Sigmoid colon (tissue), 7 donors: ENCODE results near the gene ARCN1. TPM values are rescaled to one million over a fixed set of nuclear protein-coding genes. Genes with fewer than 3 reads are reported as not detected.
A peak's percentile ranks its signal among the peaks of the same experiment; 100 is the strongest.

Source experiments
- DNase-seq: peaks from one replicate; pipeline ENCODE4 v3.0.0-alpha.2; 2019
- H3K27ac ChIP-seq, 4 donors: fragments of 200-600 bp; sonication (generic); one replicate each; pipeline ENCODE4 v1.5.1; 2016 to 2019; ENCODE audit warnings: mild to moderate bottlenecking in 1 of 4
- H3K27me3 ChIP-seq, 3 donors: fragments of 200-600 bp; sonication (generic); one replicate each; pipeline ENCODE4 v1.5.1; 2019; ENCODE audit warnings: mild to moderate bottlenecking in 1 of 3
- H3K36me3 ChIP-seq, 4 donors: fragments of 200-600 bp; sonication (generic); one replicate each; pipeline ENCODE4 v1.5.1; 2016 to 2019
- H3K4me1 ChIP-seq, 4 donors: fragments of 200-600 bp; sonication (generic); one replicate each; pipeline ENCODE4 v1.5.1; 2017 to 2019
- H3K4me3 ChIP-seq, 4 donors: fragments of 200-600 bp; sonication (generic); one replicate each; pipeline ENCODE4 v1.5.1; 2017 to 2019; ENCODE audit warnings: mild to moderate bottlenecking in 2 of 4, moderate library complexity in 1 of 4
- H3K9me3 ChIP-seq, 4 donors: fragments of 200-600 bp in 3 of 4; sonication (generic) in 3 of 4; one replicate each; pipeline versions ENCODE4 v1.5.1 to v1.6.1; 2013 to 2019
- EP300 ChIP-seq, 4 donors: sonication (generic); formaldehyde crosslinking; IDR thresholded peaks; one replicate each; pipeline ENCODE4 v1.6.1; 2017; ENCODE audit warnings: antibody characterized with exemption in 4 of 4
- POLR2A ChIP-seq, 2 donors: fragments of 450-650 bp; IDR thresholded peaks; one replicate each; pipeline ENCODE4 v1.6.1; 2016; ENCODE audit warnings: antibody characterized with exemption in 2 of 2, mild to moderate bottlenecking in 2 of 2, moderate library complexity in 2 of 2
- POLR2AphosphoS5 ChIP-seq, 4 donors: sonication (generic); formaldehyde crosslinking; IDR thresholded peaks; one replicate each; pipeline ENCODE4 v1.6.1; 2017; ENCODE audit warnings: antibody characterized with exemption in 4 of 4
- WGBS, 2 donors: extraction: QIAGEN DNeasy Blood & Tissue Kit; methylation state at CpG; one replicate each; pipeline ENCODE4 v1.1.7; 2013; 5-methylcytosine and 5-hydroxymethylcytosine counted together
- intact Hi-C: fragments of 100-400 bp; cut with DNase I; formaldehyde crosslinking; loops from one replicate; pipeline ENCODE4 v1.15.1; 2023
- polyA plus RNA-seq, 3 donors: library from polyadenylated mRNA; stranded (reverse); fragments of 200-250 nt; gene quantifications; one replicate each; pipeline ENCODE4 v1.2.3, GENCODE V29; 2013
- total RNA-seq, 4 donors: library from RNA; depleted of rRNA; stranded (reverse); fragments of >200 nt; gene quantifications; one replicate each; pipeline ENCODE4 v1.1.0, GENCODE V29; 2016
- TF ChIP-seq, protein P1 (sequence below), 4 experiments: fragments of 450-650 bp in 3 of 4; fragments of 200-600 bp in 1 of 4; IDR thresholded peaks; one replicate each; pipeline ENCODE4 v1.5.1; 2016 to 2019; ENCODE audit warnings: antibody characterized with exemption in 4 of 4, mild to moderate bottlenecking in 3 of 4, moderate library complexity in 2 of 4
- donor health status: healthy with polysubstance abuse.
- donor health status: Bipolar disorder and iron deficiency.
- donor health status: healthy.

ARCN1 gene
- total and polyA plus RNA-seq, 7 donors: 74.9 to 105 (median 87.8) TPM

DNA sequence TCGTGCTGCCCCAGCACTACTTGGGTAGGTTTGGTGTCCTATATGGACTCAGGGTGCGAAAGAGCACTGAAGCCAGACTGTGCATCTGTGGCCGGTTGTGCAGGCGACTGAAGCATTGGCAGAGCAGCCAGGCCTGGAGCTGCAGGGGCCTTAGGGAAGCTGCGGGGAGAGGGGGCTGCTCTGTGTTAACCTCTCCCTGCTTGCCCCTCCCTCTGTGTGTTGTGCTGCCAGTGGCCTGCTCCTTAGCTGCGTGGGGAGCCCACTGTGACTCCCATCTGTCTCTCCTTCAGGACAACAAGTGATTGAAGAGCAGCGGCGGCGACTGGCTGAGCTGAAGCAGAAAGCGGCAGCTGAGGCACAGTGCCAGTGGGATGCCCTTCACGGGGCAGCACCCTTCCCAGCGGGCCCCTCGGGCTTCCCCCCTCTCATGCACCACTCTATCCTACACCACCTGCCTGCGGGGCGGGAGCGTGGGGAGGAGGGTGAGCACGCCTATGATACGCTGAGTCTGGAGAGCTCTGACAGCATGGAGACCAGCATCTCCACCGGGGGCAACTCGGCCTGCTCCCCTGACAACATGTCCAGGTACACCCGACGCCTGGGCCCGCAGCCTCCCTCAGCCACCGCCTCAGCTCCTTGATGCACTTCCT, 73.0 kb downstream of the ARCN1 start:
- H3K36me3 ChIP-seq: peaks cover 19 to 88% (median 64%) of the 10 kb centered on the region in 4 donors
- H3K4me1 ChIP-seq: peaks cover 0 to 15% (median 9%) of the 10 kb centered on the region in 4 donors
- no peaks in the 10 kb centered on the region for H3K9me3 ChIP-seq
- TF ChIP-seq, protein P1, sequence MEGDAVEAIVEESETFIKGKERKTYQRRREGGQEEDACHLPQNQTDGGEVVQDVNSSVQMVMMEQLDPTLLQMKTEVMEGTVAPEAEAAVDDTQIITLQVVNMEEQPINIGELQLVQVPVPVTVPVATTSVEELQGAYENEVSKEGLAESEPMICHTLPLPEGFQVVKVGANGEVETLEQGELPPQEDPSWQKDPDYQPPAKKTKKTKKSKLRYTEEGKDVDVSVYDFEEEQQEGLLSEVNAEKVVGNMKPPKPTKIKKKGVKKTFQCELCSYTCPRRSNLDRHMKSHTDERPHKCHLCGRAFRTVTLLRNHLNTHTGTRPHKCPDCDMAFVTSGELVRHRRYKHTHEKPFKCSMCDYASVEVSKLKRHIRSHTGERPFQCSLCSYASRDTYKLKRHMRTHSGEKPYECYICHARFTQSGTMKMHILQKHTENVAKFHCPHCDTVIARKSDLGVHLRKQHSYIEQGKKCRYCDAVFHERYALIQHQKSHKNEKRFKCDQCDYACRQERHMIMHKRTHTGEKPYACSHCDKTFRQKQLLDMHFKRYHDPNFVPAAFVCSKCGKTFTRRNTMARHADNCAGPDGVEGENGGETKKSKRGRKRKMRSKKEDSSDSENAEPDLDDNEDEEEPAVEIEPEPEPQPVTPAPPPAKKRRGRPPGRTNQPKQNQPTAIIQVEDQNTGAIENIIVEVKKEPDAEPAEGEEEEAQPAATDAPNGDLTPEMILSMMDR (IDR thresholded peaks at IDR 0.05): no peak
- no peak for TF ChIP-seq EP300 (IDR thresholded peaks at IDR 0.05)
- no peak for TF ChIP-seq POLR2AphosphoS5 (IDR thresholded peaks at IDR 0.05)
- TF ChIP-seq POLR2A (IDR thresholded peaks at IDR 0.05): no peak
- intact Hi-C loops: no loop called here
- H3K4me3 ChIP-seq: no peak overlapping the region
- DNase-seq: no peak
- WGBS, 2 donors: 96 to 97% methylated on average over 24 of the region's 24 CpGs
- no peak overlapping the region for H3K27ac ChIP-seq
- no peaks in the 10 kb centered on the region for H3K27me3 ChIP-seq

DNA sequence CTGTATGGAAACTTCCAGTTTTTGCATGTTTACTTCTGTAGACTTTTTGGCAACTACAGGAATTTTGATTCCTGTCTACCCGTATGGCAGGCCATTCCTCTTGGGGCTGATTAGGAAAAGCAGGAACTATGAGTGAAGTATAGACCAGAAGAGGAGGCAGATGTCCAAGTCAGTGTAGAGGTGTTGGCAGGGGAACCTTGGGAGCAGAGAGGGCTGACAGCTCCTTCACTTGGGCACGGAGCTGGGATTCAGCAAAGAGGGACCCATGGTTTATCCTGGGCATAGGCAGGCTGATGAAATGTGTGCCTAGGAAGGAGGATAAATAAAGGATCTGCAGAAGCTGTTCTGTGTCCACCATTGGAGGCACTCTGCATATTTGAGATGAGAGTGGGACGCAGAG, 74.2 kb downstream of the ARCN1 start:
- no peak overlapping the region for H3K27ac ChIP-seq
- no peak overlapping the region for H3K4me3 ChIP-seq
- WGBS, 2 donors: 82 to 85% methylated on average over 3 of the region's 3 CpGs
- H3K4me1 ChIP-seq: peaks cover 0 to 3% (median 1%) of the 10 kb centered on the region in 4 donors
- no peaks in the 10 kb centered on the region for H3K27me3 ChIP-seq
- H3K36me3 ChIP-seq: peaks cover 31 to 98% (median 72%) of the 10 kb centered on the region in 4 donors
- TF ChIP-seq POLR2AphosphoS5 (IDR thresholded peaks at IDR 0.05): no peak
- no peak for TF ChIP-seq EP300 (IDR thresholded peaks at IDR 0.05)
- TF ChIP-seq, protein P1 (IDR thresholded peaks at IDR 0.05): no peak
- TF ChIP-seq POLR2A (IDR thresholded peaks at IDR 0.05): no peak
- DNase-seq: peak; percentile 19
- H3K9me3 ChIP-seq: no peaks in the 10 kb centered on the region
- intact Hi-C loops: no loop called here

DNA sequence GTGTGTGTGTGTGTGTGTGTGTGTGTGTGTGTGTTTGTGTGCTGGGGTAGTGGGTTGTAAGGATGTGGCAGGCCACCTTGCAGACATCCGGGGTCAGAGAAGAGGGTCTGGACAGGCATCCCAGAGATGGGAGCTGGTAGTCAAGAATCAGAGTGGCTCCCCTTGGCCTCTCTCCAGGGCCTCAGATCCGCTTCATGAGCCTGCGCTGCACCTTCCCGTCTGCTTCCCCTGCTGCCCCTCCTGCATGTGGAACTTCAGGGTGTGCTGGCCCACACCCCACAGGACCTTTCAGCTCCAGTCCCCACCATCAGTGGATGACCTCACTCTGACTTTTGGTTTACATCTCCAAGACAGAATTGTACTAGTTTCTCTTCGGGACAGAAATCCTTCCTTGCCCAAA, 76.1 kb downstream of the ARCN1 start:
- 76 to 84% methylated on average over 5 of the region's 5 CpGs for WGBS, 2 donors
- DNase-seq: peak; percentile 63
- TF ChIP-seq POLR2AphosphoS5 (IDR thresholded peaks at IDR 0.05): no peak
- TF ChIP-seq, protein P1 (IDR thresholded peaks at IDR 0.05): no peak
- no peak for TF ChIP-seq POLR2A (IDR thresholded peaks at IDR 0.05)
- TF ChIP-seq EP300 (IDR thresholded peaks at IDR 0.05): no peak

DNA sequence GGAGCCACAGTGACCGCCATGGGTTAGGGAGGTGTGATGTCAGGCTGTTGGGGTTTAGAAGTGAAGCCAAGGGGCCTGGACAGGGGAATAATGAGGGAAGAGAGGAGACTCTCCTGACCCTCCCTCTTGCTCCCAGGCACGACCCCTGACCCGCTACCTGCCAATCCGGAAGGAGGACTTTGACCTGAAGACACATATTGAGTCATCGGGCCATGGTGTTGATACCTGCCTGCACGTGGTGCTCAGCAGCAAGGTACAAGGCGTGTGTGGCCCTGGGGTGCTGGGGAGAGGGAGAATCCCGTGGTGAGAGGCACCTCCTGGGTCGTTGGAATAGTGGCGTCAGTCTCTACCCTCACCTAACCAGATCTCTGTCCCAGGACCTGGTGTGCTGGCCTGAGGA, 77.7 kb downstream of the ARCN1 start:
- DNase-seq: no peak
- WGBS, 2 donors: 46 to 82% methylated on average over 10 of the region's 10 CpGs

More for the DNA sequence above, 76.1 kb downstream of the ARCN1 start:
- H3K36me3 ChIP-seq: peaks cover 38 to 98% (median 78%) of the 10 kb centered on the region in 4 donors
- no peaks in the 10 kb centered on the region for H3K9me3 ChIP-seq
- peaks cover 0 to 6% (median 0%) of the 10 kb centered on the region in 4 donors for H3K4me1 ChIP-seq
- no peaks in the 10 kb centered on the region for H3K27me3 ChIP-seq
- no peak overlapping the region for H3K27ac ChIP-seq
- intact Hi-C loops: no loop called here
- no peak overlapping the region for H3K4me3 ChIP-seq

More for the DNA sequence above, 77.7 kb downstream of the ARCN1 start:
- Histone ChIP-seq H3K27me3 (no peaks in the 10 kb centered on the region), H3K4me3 (no peak overlapping the region), H3K4me1 (peaks cover 0 to 6% (median 0%) of the 10 kb centered on the region in 4 donors), H3K27ac (no peak overlapping the region), H3K36me3 (peaks cover 33 to 96% (median 69%) of the 10 kb centered on the region in 4 donors), H3K9me3 (no peaks in the 10 kb centered on the region)
- intact Hi-C loops: no loop called here
- TF ChIP-seq, protein P1 (IDR thresholded peaks at IDR 0.05): no peak
- TF ChIP-seq POLR2AphosphoS5 (IDR thresholded peaks at IDR 0.05) (no peak), EP300 (IDR thresholded peaks at IDR 0.05) (no peak), POLR2A (IDR thresholded peaks at IDR 0.05) (no peak)
